Epithelial cell of esophagus (primary cell): Measurements from ENCODE around the gene HNMT.

Source experiments
- DNase-seq: peaks from one replicate; pipeline ENCODE4 v3.0.0; 2010; ENCODE audit warnings: low read depth
- H3K4me3 ChIP-seq: 2 replicates; pipeline ENCODE4 v1.5.1; 2011; ENCODE audit warnings: mild to moderate bottlenecking, low read length, control low read depth
- CTCF ChIP-seq: IDR thresholded peaks from 2 replicates; pipeline ENCODE4 v1.5.1; 2011; ENCODE audit warnings: low read depth, mild to moderate bottlenecking, low read length, control low read depth, inconsistent platforms; ENCODE audit not compliant: insufficient read depth; ENCODE audit errors: missing control alignments

Gene HNMT

GRCh38 chr2:137940154-137940553 is 24.1 kb upstream of the HNMT start:
- H3K4me3 ChIP-seq, result no peak overlapping the region
- no peak for DNase-seq
- no peak for TF ChIP-seq CTCF

GRCh38 chr2:137942037-137942832 is 22.0 kb upstream of the HNMT start:
- no peak overlapping the region for H3K4me3 ChIP-seq

GRCh38 chr2:137942833-137943677 is 21.2 kb upstream of the HNMT start:
- DNase-seq, result no peak
- TF ChIP-seq CTCF, result no peak
- no peak overlapping the region for H3K4me3 ChIP-seq

More at GRCh38 chr2:137942037-137942832, 22.0 kb upstream of the HNMT start:
- DNase-seq, result no peak
- TF ChIP-seq CTCF, result no peak

GRCh38 chr2:137943678-137944347 is 20.5 kb upstream of the HNMT start:
- no peak overlapping the region for H3K4me3 ChIP-seq
- TF ChIP-seq CTCF, result peak; percentile 27
- no peak for DNase-seq

GRCh38 chr2:137944714-137945113 is 19.6 kb upstream of the HNMT start:
- TF ChIP-seq CTCF, result no peak
- DNase-seq, result no peak
- H3K4me3 ChIP-seq, result no peak overlapping the region

GRCh38 chr2:137945229-137945628 is 19.0 kb upstream of the HNMT start:
- no peak for TF ChIP-seq CTCF
- no peak for DNase-seq
- H3K4me3 ChIP-seq, result no peak overlapping the region
